Erythroblast (primary cell): ENCODE results near the gene SPAG5.

Experiments used
- DNase-seq, 2 experiments: peaks; one replicate each; lab custom pipeline; 2025; lab: John Stamatoyannopoulos, UW
- GATA1 ChIP-seq: IDR thresholded peaks from 2 replicates; pipeline ENCODE4 v1.6.1; 2011; ENCODE audit warnings: low read depth, mild to moderate bottlenecking, control low read depth, low read length, moderate library complexity
- POLR2A ChIP-seq: IDR thresholded peaks from 2 replicates; pipeline ENCODE4 v1.6.1; 2011; ENCODE audit warnings: mild to moderate bottlenecking, low read length

The SPAG5 gene

GRCh38 chr17:28534740-28535375 is 64.0 kb downstream of the SPAG5 start:
- DNase-seq: no peak
- TF ChIP-seq POLR2A (no peak), GATA1 (no peak)

- TF ChIP-seq POLR2A (no peak), GATA1 (no peak)
- DNase-seq: no peak
Observed at GRCh38 chr17:28533091-28533807, 65.6 kb downstream of the SPAG5 start.

GRCh38 chr17:28532050-28532960 is 66.5 kb downstream of the SPAG5 start:
- no peak for DNase-seq
- no peak for TF ChIP-seq GATA1
- TF ChIP-seq POLR2A: no peak

- TF ChIP-seq GATA1 (no peak), POLR2A (no peak)
- DNase-seq: no peak
Observed at GRCh38 chr17:28530926-28531325, 67.9 kb downstream of the SPAG5 start.

- no peak for DNase-seq
- TF ChIP-seq POLR2A (no peak), GATA1 (no peak)
Observed at GRCh38 chr17:28530250-28530649, 68.6 kb downstream of the SPAG5 start.

- DNase-seq: no peak
- TF ChIP-seq POLR2A: no peak
- TF ChIP-seq GATA1: no peak
Observed at GRCh38 chr17:28529013-28529400, 69.8 kb downstream of the SPAG5 start.

- TF ChIP-seq GATA1 (no peak), POLR2A (no peak)
- peak; percentile 30 to 33 for DNase-seq
Observed at GRCh38 chr17:28528327-28529012, 70.4 kb downstream of the SPAG5 start.

- TF ChIP-seq POLR2A (no peak), GATA1 (no peak)
- no peak for DNase-seq
Observed at GRCh38 chr17:28527859-28528258, 71.0 kb downstream of the SPAG5 start.
